Fibroblast of lung (primary cell): ENCODE results near the gene SUGCT.
"Not testable (repeated sequence)": the region's sequence is repeated elsewhere in the genome, so short reads cannot be mapped to it uniquely, and the experiment has no call there.

Experiments
- CTCF ChIP-seq, 2 donors: IDR thresholded peaks in 1 of 2; conservative IDR thresholded peaks in 1 of 2; 1 replicate in 1 of 2; 2 replicates in 1 of 2; pipeline ENCODE4 v1.5.1; 2011 to 2012; ENCODE audit warnings: low read length in 2 of 2, control low read depth in 1 of 2, inconsistent platforms in 1 of 2, low read depth in 1 of 2, mild to moderate bottlenecking in 1 of 2
- EZH2 ChIP-seq: IDR thresholded peaks from 2 replicates; pipeline ENCODE4 v1.5.1; 2012; ENCODE audit warnings: low read length, control low read depth, mild to moderate bottlenecking; ENCODE audit errors: missing control alignments

- not testable (repeated sequence) for TF ChIP-seq CTCF (conservative IDR thresholded peaks at IDR 0.05 in 1 of 2, IDR thresholded peaks at IDR 0.05 in 1 of 2; ENCODE audit: low read depth in 1 of 2, low read length in 2 of 2); EZH2
Measured at GRCh38 chr7:40117199-40117598, 17.6 kb upstream of the SUGCT start.
